Mesendoderm (in vitro differentiated cells): ENCODE results near the gene RALA.
"Not testable (repeated sequence)": the region's sequence is repeated elsewhere in the genome, so short reads cannot be mapped to it uniquely, and the experiment has no call there.

Experiments
- DNase-seq: peaks from one replicate; pipeline ENCODE4 v3.0.0; 2013
- H2AK5ac ChIP-seq: 2 replicates; pipeline ENCODE4 v1.6.1; 2013; ENCODE audit warnings: low read length, inconsistent platforms
- H2BK120ac ChIP-seq: 2 replicates; pipeline ENCODE4 v1.6.1; 2013; ENCODE audit warnings: low read depth, mild to moderate bottlenecking, low read length, moderate library complexity, mixed read lengths
- H2BK15ac ChIP-seq: replicated peaks from 2 replicates; pipeline ENCODE4 v1.6.1; 2013; ENCODE audit warnings: low read depth, mild to moderate bottlenecking, moderate library complexity
- H2BK5ac ChIP-seq: 2 replicates; pipeline ENCODE4 v1.6.1; 2013; ENCODE audit warnings: low read length, inconsistent platforms
- H3K18ac ChIP-seq: 2 replicates; pipeline ENCODE4 v1.6.1; 2013; ENCODE audit warnings: mild to moderate bottlenecking, low read length, mixed read lengths
- H3K23ac ChIP-seq: one replicate; pipeline ENCODE4 v1.6.1; 2013; ENCODE audit warnings: low read length
- H3K27ac ChIP-seq: 2 replicates; pipeline ENCODE4 v1.5.1; 2013; ENCODE audit warnings: low read depth, mild to moderate bottlenecking, inconsistent platforms, low read length, moderate library complexity
- H3K27me3 ChIP-seq: 2 replicates; pipeline ENCODE4 v1.6.1; 2013; ENCODE audit warnings: low read length, control low read depth, mild to moderate bottlenecking, inconsistent platforms; ENCODE audit not compliant: insufficient read depth, poor library complexity
- H3K36me3 ChIP-seq: 2 replicates; pipeline ENCODE4 v1.6.1; 2013; ENCODE audit warnings: low read length, inconsistent platforms; ENCODE audit not compliant: control insufficient read depth, insufficient read depth
- H3K4ac ChIP-seq: one replicate; pipeline ENCODE4 v1.6.1; 2013; ENCODE audit warnings: low read depth, mild to moderate bottlenecking, low read length, moderate library complexity
- H3K4me1 ChIP-seq: 2 replicates; pipeline ENCODE4 v1.6.1; 2013; ENCODE audit warnings: low read depth, low read length, inconsistent platforms; ENCODE audit not compliant: control insufficient read depth
- H3K4me2 ChIP-seq: 2 replicates; pipeline ENCODE4 v1.6.1; 2013; ENCODE audit warnings: low read length
- H3K4me3 ChIP-seq: 2 replicates; pipeline ENCODE4 v1.5.1; 2013; ENCODE audit warnings: mild to moderate bottlenecking, low read length
- H3K56ac ChIP-seq: one replicate; pipeline ENCODE4 v1.6.1; 2013; ENCODE audit warnings: low read length
- H3K79me1 ChIP-seq: 2 replicates; pipeline ENCODE4 v1.6.1; 2013; ENCODE audit warnings: low read length, inconsistent platforms
- H3K79me2 ChIP-seq: 2 replicates; pipeline ENCODE4 v1.6.1; 2013; ENCODE audit warnings: mild to moderate bottlenecking, low read length; ENCODE audit not compliant: control insufficient read depth, insufficient read depth
- H3K9ac ChIP-seq: 2 replicates; pipeline ENCODE4 v1.6.1; 2013; ENCODE audit warnings: low read length, inconsistent platforms
- H4K5ac ChIP-seq: one replicate; pipeline ENCODE4 v1.6.1; 2013; ENCODE audit warnings: low read length
- H4K8ac ChIP-seq: one replicate; pipeline ENCODE4 v1.6.1; 2013; ENCODE audit warnings: low read depth, mild to moderate bottlenecking, control low read depth, low read length, moderate library complexity
- WGBS: extraction: QIAGEN DNeasy Blood & Tissue Kit; methylation state at CpG from one replicate; pipeline ENCODE4 v1.1.7; 2013; ENCODE audit warnings: low lambda C conversion rate, missing lambda C conversion rate; ENCODE audit not compliant: insufficient coverage; ENCODE audit errors: extremely low coverage; 5-methylcytosine and 5-hydroxymethylcytosine counted together

RALA gene

DNA sequence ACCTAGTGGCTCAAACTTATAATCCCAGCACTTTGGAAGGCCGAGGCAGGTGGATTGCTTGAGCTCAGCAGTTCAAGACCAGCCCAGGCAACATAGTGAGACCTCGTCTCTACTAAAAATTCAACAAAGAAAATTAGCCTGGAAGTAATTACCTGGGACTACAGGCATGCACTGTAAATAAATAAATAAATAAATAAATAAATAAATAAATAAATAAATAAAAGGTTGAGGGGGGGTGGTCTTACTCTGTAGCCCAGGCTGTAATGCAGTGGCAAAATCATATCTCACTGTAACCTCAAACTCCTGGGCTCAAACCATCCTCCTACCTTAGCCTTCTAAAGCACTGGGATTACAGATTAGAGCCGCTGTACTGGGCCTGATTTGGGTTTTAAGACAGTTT, 50.5 kb downstream of the RALA start:
- Histone ChIP-seq H2BK120ac (no peak overlapping the region), H3K27ac (no peak overlapping the region), H3K27me3 (no peaks in the 10 kb centered on the region), H3K18ac (no peak overlapping the region), H4K5ac (no peak overlapping the region), H3K4ac (no peak overlapping the region), H3K79me1 (peaks cover 6% of the 10 kb centered on the region), H3K9ac (no peak overlapping the region), H3K4me2 (no peak overlapping the region), H2BK5ac (no peak overlapping the region), H3K79me2 (peaks cover 13% of the 10 kb centered on the region), H3K36me3 (no peaks in the 10 kb centered on the region), H3K56ac (no peak overlapping the region), H3K4me3 (no peak overlapping the region), H2AK5ac (no peak overlapping the region), H2BK15ac (no peak overlapping the region), H3K23ac (no peak overlapping the region), H4K8ac (no peak overlapping the region), H3K4me1 (no peaks in the 10 kb centered on the region)
- no CpG with 5 or more reads among the region's 3 CpGs for WGBS
- no peak for DNase-seq

DNA sequence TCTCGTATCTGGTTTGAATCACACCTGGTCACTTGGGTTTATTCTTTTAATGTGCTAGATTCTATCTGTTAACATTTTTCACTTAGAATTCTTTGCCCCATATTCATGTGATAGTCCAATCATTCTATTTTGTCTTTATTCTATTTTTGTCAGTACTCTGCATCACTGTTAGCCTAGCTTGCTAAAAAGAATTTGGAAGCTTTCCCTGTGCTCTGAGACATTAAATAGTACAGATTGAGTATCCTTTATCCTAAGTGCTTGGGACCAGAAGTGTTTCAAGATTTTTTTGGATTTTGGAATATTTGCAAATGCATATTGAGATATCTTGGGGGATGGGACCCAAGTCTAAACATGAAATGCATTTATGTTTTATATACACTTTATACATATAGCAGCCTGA, 51.0 kb downstream of the RALA start:
- no peak overlapping the region for H3K4ac ChIP-seq
- H3K27me3 ChIP-seq, result no peaks in the 10 kb centered on the region
- H4K8ac ChIP-seq, result no peak overlapping the region
- WGBS, result no CpG with 5 or more reads among the region's 1 CpG
- no peak overlapping the region for H3K9ac ChIP-seq
- no peak overlapping the region for H2BK5ac ChIP-seq
- H2BK15ac ChIP-seq, result no peak overlapping the region
- H3K27ac ChIP-seq, result no peak overlapping the region
- no peaks in the 10 kb centered on the region for H3K36me3 ChIP-seq
- H3K4me3 ChIP-seq, result no peak overlapping the region
- no peak overlapping the region for H2BK120ac ChIP-seq
- no peak overlapping the region for H2AK5ac ChIP-seq
- peaks cover 13% of the 10 kb centered on the region for H3K79me2 ChIP-seq
- no peak overlapping the region for H4K5ac ChIP-seq
- no peak overlapping the region for H3K56ac ChIP-seq
- no peak overlapping the region for H3K4me2 ChIP-seq
- no peak for DNase-seq
- H3K18ac ChIP-seq, result no peak overlapping the region
- H3K79me1 ChIP-seq, result peaks cover 6% of the 10 kb centered on the region
- H3K4me1 ChIP-seq, result no peaks in the 10 kb centered on the region
- H3K23ac ChIP-seq, result no peak overlapping the region

DNA sequence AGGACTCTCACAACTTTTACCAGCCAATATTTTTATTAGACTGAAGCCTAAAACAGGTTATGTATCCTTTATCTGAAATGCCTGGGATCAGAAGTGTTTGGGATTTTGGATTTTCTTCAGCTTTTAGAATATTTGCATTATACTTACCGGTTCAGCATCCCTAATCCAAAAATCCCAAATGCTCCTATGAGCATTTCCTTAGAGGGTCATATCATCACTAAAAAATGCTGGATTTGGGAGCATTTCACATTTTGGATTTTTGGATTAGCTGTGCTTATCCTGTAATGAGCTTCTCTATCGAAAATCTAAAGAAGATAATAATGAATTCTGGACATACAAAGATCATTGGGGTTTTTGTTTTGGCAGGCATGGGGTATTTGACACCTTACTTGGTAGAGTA, 53.0 kb downstream of the RALA start:
- WGBS, result no CpG with 5 or more reads among the region's 2 CpGs
- H3K4me3 ChIP-seq, result no peak overlapping the region
- H3K4ac ChIP-seq, result no peak overlapping the region
- peaks cover 7% of the 10 kb centered on the region for H3K79me1 ChIP-seq
- no peak for DNase-seq
- no peak overlapping the region for H4K5ac ChIP-seq
- H2BK15ac ChIP-seq, result no peak overlapping the region
- no peak overlapping the region for H2AK5ac ChIP-seq
- H3K56ac ChIP-seq, result no peak overlapping the region
- no peak overlapping the region for H3K4me2 ChIP-seq
- H3K4me1 ChIP-seq, result no peaks in the 10 kb centered on the region
- peaks cover 14% of the 10 kb centered on the region for H3K79me2 ChIP-seq
- no peak overlapping the region for H4K8ac ChIP-seq
- no peak overlapping the region for H2BK120ac ChIP-seq
- H2BK5ac ChIP-seq, result no peak overlapping the region
- H3K36me3 ChIP-seq, result no peaks in the 10 kb centered on the region
- H3K27ac ChIP-seq, result no peak overlapping the region
- H3K18ac ChIP-seq, result no peak overlapping the region
- no peak overlapping the region for H3K23ac ChIP-seq
- no peaks in the 10 kb centered on the region for H3K27me3 ChIP-seq
- no peak overlapping the region for H3K9ac ChIP-seq

DNA sequence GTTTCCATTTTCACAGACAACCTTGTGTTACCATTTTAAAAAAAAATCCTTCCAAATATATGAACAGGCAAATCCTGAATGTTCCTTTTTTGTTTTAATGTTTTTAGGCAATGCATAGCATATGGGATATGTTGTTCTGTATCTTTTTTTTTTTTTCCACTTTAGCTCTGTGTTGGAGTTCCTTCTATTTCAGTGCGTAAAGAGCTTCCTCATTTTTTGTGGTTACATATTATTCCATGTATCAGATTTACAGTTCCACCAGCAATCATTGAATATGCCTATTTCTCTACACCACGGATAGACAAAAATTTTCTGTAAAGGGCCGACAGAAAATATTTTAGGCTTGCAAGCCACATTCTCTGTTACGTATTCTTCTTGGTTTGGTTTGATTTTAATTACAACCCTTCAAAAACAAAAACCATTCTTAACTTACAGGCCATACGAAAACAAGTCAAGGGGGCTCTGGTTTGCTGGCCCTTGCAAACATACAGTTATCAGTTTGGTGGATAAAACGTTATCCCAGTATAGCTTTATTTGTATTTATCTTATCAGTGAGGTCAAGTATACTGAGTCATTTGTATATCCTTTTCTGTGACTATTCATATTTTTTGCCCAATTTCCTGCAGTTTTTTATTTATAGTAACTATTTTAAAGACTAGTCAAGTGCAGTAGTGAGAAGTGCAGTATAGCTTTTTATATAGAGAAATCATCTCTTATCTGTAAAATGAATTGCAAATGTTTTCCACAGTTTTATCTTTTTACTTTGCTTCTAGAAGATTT, 55.7 kb downstream of the RALA start:
- H3K56ac ChIP-seq, result no peak overlapping the region
- no peaks in the 10 kb centered on the region for H3K4me1 ChIP-seq
- no peak overlapping the region for H3K9ac ChIP-seq
- no peak overlapping the region for H2AK5ac ChIP-seq
- no peak overlapping the region for H3K4ac ChIP-seq
- H3K18ac ChIP-seq, result no peak overlapping the region
- H3K4me2 ChIP-seq, result no peak overlapping the region
- H2BK15ac ChIP-seq, result no peak overlapping the region
- no peak overlapping the region for H2BK5ac ChIP-seq
- H4K8ac ChIP-seq, result no peak overlapping the region
- no peak overlapping the region for H3K23ac ChIP-seq
- no peak overlapping the region for H3K27ac ChIP-seq
- no peak overlapping the region for H4K5ac ChIP-seq
- WGBS, result no CpG with 5 or more reads among the region's 6 CpGs
- peaks cover 9% of the 10 kb centered on the region for H3K79me1 ChIP-seq
- H3K4me3 ChIP-seq, result no peak overlapping the region
- H2BK120ac ChIP-seq, result no peak overlapping the region
- H3K36me3 ChIP-seq, result no peaks in the 10 kb centered on the region
- peaks cover 19% of the 10 kb centered on the region for H3K79me2 ChIP-seq
- H3K27me3 ChIP-seq, result no peaks in the 10 kb centered on the region
- no peak for DNase-seq

DNA sequence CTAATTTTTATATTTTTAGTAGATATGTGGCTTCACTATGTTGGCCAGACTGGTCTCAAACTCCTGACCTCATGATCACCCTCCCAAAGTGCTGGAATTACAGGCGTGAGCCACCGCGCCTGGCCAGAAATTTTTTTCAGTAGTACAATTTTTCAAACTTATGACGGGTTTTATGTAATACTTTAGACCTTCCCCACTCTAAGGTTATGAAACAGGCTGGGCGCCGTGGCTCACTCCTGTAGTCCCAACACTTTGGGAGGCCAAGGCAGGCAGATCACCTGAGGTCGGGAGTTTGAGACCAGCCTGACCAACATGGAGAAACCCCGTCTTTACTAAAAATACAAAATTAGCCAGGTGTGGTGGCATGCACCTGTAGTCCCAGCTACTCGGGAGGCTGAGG, 56.5 kb downstream of the RALA start:
- not testable (repeated sequence) for H3K27ac ChIP-seq, H3K18ac ChIP-seq, H3K36me3 ChIP-seq, H3K56ac ChIP-seq, DNase-seq, H2BK120ac ChIP-seq, H2AK5ac ChIP-seq, H3K4me2 ChIP-seq, H4K8ac ChIP-seq, H4K5ac ChIP-seq, H2BK5ac ChIP-seq, H2BK15ac ChIP-seq, H3K27me3 ChIP-seq, H3K4me1 ChIP-seq, H3K9ac ChIP-seq, H3K23ac ChIP-seq, H3K4me3 ChIP-seq, H3K4ac ChIP-seq
- WGBS, result no CpG with 5 or more reads among the region's 9 CpGs
- peaks cover 21% of the 10 kb centered on the region for H3K79me2 ChIP-seq
- H3K79me1 ChIP-seq, result peaks cover 12% of the 10 kb centered on the region

DNA sequence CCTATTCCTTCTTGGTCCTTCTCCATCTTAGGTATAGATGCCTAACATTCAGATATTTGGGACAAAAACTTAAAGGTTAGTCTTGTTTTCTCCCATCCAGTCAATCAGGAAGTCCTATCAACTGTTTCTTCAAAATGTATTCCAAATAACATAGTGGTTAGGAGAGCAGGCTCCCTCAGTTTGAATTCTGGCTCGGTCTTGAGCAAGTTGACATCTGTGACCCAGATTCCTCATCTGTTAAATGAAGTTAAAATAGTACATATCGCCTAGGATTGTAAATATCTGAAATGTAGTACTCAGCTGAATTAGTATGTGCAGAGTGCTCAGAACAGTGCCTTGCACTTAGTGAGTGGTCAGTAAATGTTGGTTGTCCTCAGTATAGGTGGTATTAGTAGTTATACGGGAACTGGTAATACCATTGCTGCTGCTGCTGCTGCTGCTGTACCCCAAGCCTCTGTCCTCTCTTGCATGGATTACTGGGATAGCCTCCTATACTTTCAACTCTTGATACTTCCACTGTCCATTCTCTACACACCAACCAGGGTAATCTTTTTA, 58.6 kb downstream of the RALA start:
- no CpG with 5 or more reads among the region's 3 CpGs for WGBS
- no peaks in the 10 kb centered on the region for H3K27me3 ChIP-seq
- no peak overlapping the region for H2AK5ac ChIP-seq
- no peak overlapping the region for H4K5ac ChIP-seq
- no peak overlapping the region for H3K4me2 ChIP-seq
- no peak overlapping the region for H3K23ac ChIP-seq
- no peak overlapping the region for H2BK5ac ChIP-seq
- peaks cover 12% of the 10 kb centered on the region for H3K79me1 ChIP-seq
- H3K27ac ChIP-seq, result no peak overlapping the region
- H2BK15ac ChIP-seq, result no peak overlapping the region
- peaks cover 14% of the 10 kb centered on the region for H3K79me2 ChIP-seq
- no peaks in the 10 kb centered on the region for H3K4me1 ChIP-seq
- H4K8ac ChIP-seq, result no peak overlapping the region
- no peak overlapping the region for H3K18ac ChIP-seq
- H3K9ac ChIP-seq, result no peak overlapping the region
- H3K56ac ChIP-seq, result no peak overlapping the region
- no peak overlapping the region for H2BK120ac ChIP-seq
- no peak overlapping the region for H3K4me3 ChIP-seq
- no peak overlapping the region for H3K4ac ChIP-seq
- H3K36me3 ChIP-seq, result no peaks in the 10 kb centered on the region
- no peak for DNase-seq
